HepG2 (cell line): ENCODE data around the gene LAPTM4A. TPM values are rescaled to one million over a fixed set of nuclear protein-coding genes. Genes with fewer than 3 reads are reported as not detected.

ENCODE experiments used
- CEBPZ ChIP-seq: IDR thresholded peaks from 2 replicates; pipeline ENCODE4 v1.6.1; 2012; ENCODE audit warnings: low read length, improper control_type of control experiment
- CENPX ChIP-seq: sonication (generic); formaldehyde crosslinking; IDR thresholded peaks from 2 replicates; pipeline ENCODE4 v1.9.0; 2021; ENCODE audit warnings: mild to moderate bottlenecking, missing genetic modification reagents, moderate library complexity
- E2F2 ChIP-seq: sonication (generic); formaldehyde crosslinking; IDR thresholded peaks from 2 replicates; pipeline ENCODE4 v1.4.0; 2020; ENCODE audit warnings: missing genetic modification reagents, borderline replicate concordance
- EHMT2 ChIP-seq: fragments of 200-600 bp; sonication (generic); IDR thresholded peaks from 2 replicates; pipeline ENCODE4 v1.7.0; 2017; ENCODE audit warnings: antibody characterized with exemption, low read depth, low read length, borderline replicate concordance
- FUBP1 ChIP-seq: sonication (generic); formaldehyde crosslinking; IDR thresholded peaks from 2 replicates; pipeline ENCODE4 v1.5.1; 2020; ENCODE audit warnings: missing genetic modification reagents, mild to moderate bottlenecking, borderline replicate concordance
- MIER2 ChIP-seq: IDR thresholded peaks from 2 replicates; pipeline ENCODE4 v1.6.1; 2016; ENCODE audit warnings: missing biosample characterization, missing genetic modification reagents
- MLLT10 ChIP-seq: sonication (generic); formaldehyde crosslinking; IDR thresholded peaks from 2 replicates; pipeline ENCODE4 v1.4.0; 2020; ENCODE audit warnings: missing genetic modification reagents
- MXI1 ChIP-seq: IDR thresholded peaks from 3 replicates; pipeline ENCODE4 v1.6.1; 2012; ENCODE audit warnings: low read depth, low read length, inconsistent platforms, borderline replicate concordance
- NCOA2 ChIP-seq: sonication (generic); formaldehyde crosslinking; IDR thresholded peaks from 2 replicates; pipeline ENCODE4 v1.8.0; 2022; ENCODE audit warnings: inconsistent platforms
- NR0B2 ChIP-seq: sonication (generic); formaldehyde crosslinking; IDR thresholded peaks from 2 replicates; pipeline ENCODE4 v1.4.0; 2020; ENCODE audit warnings: mild to moderate bottlenecking, missing genetic modification reagents
- PRMT3 ChIP-seq: sonication (generic); formaldehyde crosslinking; IDR thresholded peaks from 2 replicates; pipeline ENCODE4 v1.8.1; 2022; ENCODE audit warnings: low read depth, mild to moderate bottlenecking, moderate library complexity, missing genetic modification reagents, borderline replicate concordance
- RCOR2 ChIP-seq: IDR thresholded peaks from 2 replicates; pipeline ENCODE4 v1.6.1; 2016; ENCODE audit warnings: missing biosample characterization, missing genetic modification reagents
- TAF15 ChIP-seq: fragments of 200-400 bp; formaldehyde crosslinking; IDR thresholded peaks from one replicate; pipeline ENCODE4 v1.6.1; 2018; ENCODE audit warnings: mild to moderate bottlenecking, low read depth, low read length; ENCODE audit not compliant: poor library complexity, severe bottlenecking
- TEAD3 ChIP-seq: optimal IDR thresholded peaks from 2 replicates; pipeline ENCODE3; 2016; ENCODE audit warnings: borderline replicate concordance
- TRIM22 ChIP-seq: fragments of 450-650 bp; IDR thresholded peaks from 2 replicates; pipeline ENCODE4 v1.6.1; 2017
- U2AF1 ChIP-seq: fragments of 200-400 bp; formaldehyde crosslinking; optimal IDR thresholded peaks from 2 replicates; pipeline ENCODE3; 2017; ENCODE audit warnings: mild to moderate bottlenecking, low read depth, low read length
- ZNF224 ChIP-seq: sonication (generic); formaldehyde crosslinking; IDR thresholded peaks from 2 replicates; pipeline ENCODE4 v1.5.0; 2020; ENCODE audit warnings: mild to moderate bottlenecking, missing genetic modification reagents
- ZNF232 ChIP-seq: sonication (generic); formaldehyde crosslinking; IDR thresholded peaks from 2 replicates; pipeline ENCODE4 v1.4.0; 2020; ENCODE audit warnings: missing genetic modification reagents, borderline replicate concordance
- ZNF253 ChIP-seq: sonication (generic); formaldehyde crosslinking; IDR thresholded peaks from 2 replicates; pipeline ENCODE4 v1.8.0; 2022; ENCODE audit warnings: mild to moderate bottlenecking, missing genetic modification reagents, borderline replicate concordance
- ZNF329 ChIP-seq: sonication (generic); formaldehyde crosslinking; IDR thresholded peaks from 2 replicates; pipeline ENCODE4 v1.9.0; 2021; ENCODE audit warnings: low read depth, mild to moderate bottlenecking, missing genetic modification reagents
- ZNF746 ChIP-seq: sonication (generic); formaldehyde crosslinking; IDR thresholded peaks from 2 replicates; pipeline ENCODE4 v1.8.0; 2022; ENCODE audit warnings: mild to moderate bottlenecking, missing genetic modification reagents
- polyA plus RNA-seq, 8 experiments: library from polyadenylated mRNA; depleted of rRNA in 3 of 8; stranded (reverse) in 7 of 8; unstranded in 1 of 8; fragments of >200 nt; fragmentation: Illumina TruSeq in 4 of 8; extraction: Trizol in 4 of 8; gene quantifications; 2 replicates each; pipeline versions ENCODE4 v1.2.1 to v1.2.3, GENCODE V29; 2011 to 2016; ENCODE audit warnings: low read depth in 4 of 8, missing spikeins in 1 of 8, mixed read lengths in 1 of 8; ENCODE audit not compliant: insufficient read depth in 1 of 8
- total RNA-seq, 5 experiments: library from RNA; depleted of rRNA; stranded (reverse); fragments of >200 nt; fragmentation: Illumina TruSeq; extraction: Trizol; gene quantifications; 2 replicates each; pipeline ENCODE4 v1.2.3, GENCODE V29; 2016; ENCODE audit warnings: low read depth in 1 of 5

Gene LAPTM4A
- total and polyA plus RNA-seq, 2 of the 13 experiments (the other 11 are each of a cell fraction or from before 2014, with no cell fraction given), result 116 to 558 TPM

GRCh38 chr2:20012282-20013125, 38.9 kb downstream of the LAPTM4A start, which contains the start of gene MATN3 (continued):
- TF ChIP-seq CEBPZ (no peak), MIER2 (CRISPR knock-in tag) (no peak), ZNF253 (CRISPR knock-in tag) (no peak), ZNF329 (CRISPR knock-in tag) (peak; percentile 73; the same call in 1 of the 2 replicates), ZNF224 (CRISPR knock-in tag) (0 out of 2 replicates have a peak, but pooled peaks have one; percentile 66), NR0B2 (CRISPR knock-in tag) (0 out of 2 replicates have a peak, but pooled peaks have one; percentile 23), NCOA2 (CRISPR knock-in tag) (no peak), PRMT3 (no peak), U2AF1 (no peak), TRIM22 (no peak), ZNF232 (peak; percentile 55; the same call in 1 of the 2 replicates), MXI1 (no peak; the same call in 2 of the 3 replicates), ZNF746 (peak; percentile 71), TEAD3 (CRISPR knock-in tag) (peak; percentile 95), RCOR2 (CRISPR knock-in tag) (no peak), FUBP1 (CRISPR knock-in tag) (no peak), TAF15 (no peak), EHMT2 (no peak), CENPX (CRISPR knock-in tag) (no peak), E2F2 (peak; percentile 60; the same call in 1 of the 2 replicates), MLLT10 (CRISPR knock-in tag) (no peak)
